ENCODE data around the gene NOL3. TPM values are rescaled to one million over a fixed set of nuclear protein-coding genes. Genes with fewer than 3 reads are reported as not detected.

Gene NOL3
- total RNA-seq, 1 experiment from 2014 or later: 5.6 TPM

GRCh38 chr16:67183627-67184452, 13.5 kb downstream of the NOL3 start, which contains the start of gene MATCAP1:
Gene MATCAP1, minus strand, starts transcription at chr16:67183963. Its CDS starts 3,353 bp downstream, at chr16:67180610.
- no peak within 1 kb of the TSS for H3T11ph ChIP-seq (ENCODE audit: low read length)
- H3K27ac ChIP-seq (ENCODE audit: insufficient read length, low read depth, low read length): no peak within 1 kb of the TSS
- no peak within 1 kb of the TSS for H2BK20ac ChIP-seq (ENCODE audit: low read depth, low read length, poor library complexity, severe bottlenecking)
- peaks cover 6% of the 10 kb centered on the region; the same call in 1 of the 2 replicates for H3K4me1 ChIP-seq (ENCODE audit: insufficient read depth, low read length)
- no peak within 1 kb of the TSS for H3K56ac ChIP-seq (ENCODE audit: insufficient read length, low read depth, low read length)
- no peaks in the 10 kb centered on the region for H3K79me2 ChIP-seq (ENCODE audit: insufficient read depth, low read length)
- no peaks in the 10 kb centered on the region for H3K79me1 ChIP-seq (ENCODE audit: insufficient read depth, low read depth, low read length, poor library complexity, severe bottlenecking)
- H4K5ac ChIP-seq (ENCODE audit: insufficient read length, low read depth, low read length): no peak within 1 kb of the TSS
- Mint-ChIP-seq H3K4me3 (peak within 1 kb of the TSS; percentile 63 to 73; a peak in 4 of 5 replicates), H3K27me3 (ENCODE audit: low read depth) (peaks cover 33% of the 10 kb centered on the region), H3K9me3 (no peaks in the 10 kb centered on the region; a peak in 1 of 5 replicates), H3K27ac (no peak within 1 kb of the TSS), H3K36me3 (ENCODE audit: insufficient read depth in 1 of 3, low read depth in 3 of 3) (peaks cover 0 to 3% (median 0%) of the 10 kb centered on the region in 3 experiments; a peak in 1 of 7 replicates), H3K4me1 (peaks cover 16% of the 10 kb centered on the region in 2 experiments)
- peak within 1 kb of the TSS; percentile 75 for H3K4me2 ChIP-seq (ENCODE audit: insufficient read depth, insufficient read length, low read length)
- TF ChIP-seq CTCF (conservative IDR thresholded peaks at IDR 0.05): no peak
- no peaks in the 10 kb centered on the region for H4K20me1 ChIP-seq (ENCODE audit: control insufficient read depth, insufficient read depth, insufficient read length)
- peak within 1 kb of the TSS; percentile 97 for H3K18ac ChIP-seq (ENCODE audit: insufficient read length, low read depth, low read length)
- no peaks in the 10 kb centered on the region for H3K9me3 ChIP-seq (ENCODE audit: control insufficient read depth, low read depth, low read length)
- H4K91ac ChIP-seq (ENCODE audit: insufficient read length, low read depth, low read length): no peak within 1 kb of the TSS
- peaks cover 12% of the 10 kb centered on the region for H3K23me2 ChIP-seq (ENCODE audit: insufficient read length, low read depth, low read length, poor library complexity, severe bottlenecking)
- DNase-seq: peak; percentile 97
- no peak within 1 kb of the TSS for H3K4ac ChIP-seq (ENCODE audit: low read depth, low read length)
- no peak within 1 kb of the TSS for H2AK5ac ChIP-seq (ENCODE audit: insufficient read length, low read length)
- H2BK12ac ChIP-seq (ENCODE audit: insufficient read length, low read depth, low read length): no peak within 1 kb of the TSS
- H2BK15ac ChIP-seq (ENCODE audit: low read depth, low read length): no peak within 1 kb of the TSS
- H2BK120ac ChIP-seq (ENCODE audit: low read depth, low read length, poor library complexity, severe bottlenecking): no peak within 1 kb of the TSS
- no peak within 1 kb of the TSS for H2AFZ ChIP-seq (ENCODE audit: low read length)
- peaks cover 4% of the 10 kb centered on the region; the same call in 1 of the 2 replicates for H3K27me3 ChIP-seq (ENCODE audit: insufficient read depth, low read length)
- no peak within 1 kb of the TSS for H4K8ac ChIP-seq (replicated peaks; ENCODE audit: insufficient read length, low read depth, low read length)
- no peak within 1 kb of the TSS for H3K23ac ChIP-seq (ENCODE audit: insufficient read length, low read depth, low read length)
- peak within 1 kb of the TSS; percentile 12 for H3K9ac ChIP-seq (ENCODE audit: extremely low read depth, insufficient read length, low read length)
- WGBS (ENCODE audit: extremely low coverage, insufficient read length, low lambda C conversion rate): no CpG with 5 or more reads among the region's 77 CpGs
- H2BK5ac ChIP-seq (ENCODE audit: insufficient read length, low read length): no peak within 1 kb of the TSS
- H3K14ac ChIP-seq (ENCODE audit: insufficient read depth, low read length): peak within 1 kb of the TSS; percentile 98; the same call in 1 of the 2 replicates
